ENCODE results near the gene FCER2. TPM values are rescaled to one million over a fixed set of nuclear protein-coding genes. Genes with fewer than 3 reads are reported as not detected.

The FCER2 gene
- total and polyA plus RNA-seq, 4 donors: 0.14 TPM; not detected in 3

DNA sequence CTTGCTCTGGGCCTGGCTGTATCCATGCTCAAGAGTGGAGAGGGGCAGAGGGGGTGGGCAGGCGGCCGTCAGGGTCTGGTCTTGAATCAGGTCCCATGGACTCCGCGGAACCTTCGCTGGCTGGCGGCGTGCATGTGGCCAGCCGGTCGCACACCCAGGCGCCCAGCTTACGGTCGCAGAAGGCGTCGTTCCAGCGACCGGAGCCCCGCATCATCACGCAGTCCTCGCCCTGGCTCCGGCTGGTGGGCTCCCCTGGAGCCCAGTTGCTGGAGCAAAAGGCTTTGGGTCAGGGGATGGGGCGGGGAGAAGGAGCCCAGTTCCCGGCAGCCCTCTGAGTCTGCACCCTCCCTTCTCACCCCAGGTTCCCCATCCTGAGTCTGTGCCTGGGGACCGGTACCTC is 12.8 kb downstream of the FCER2 start:
- H3K27ac ChIP-seq (ENCODE audit: low read depth in 1 of 2, low read length in 2 of 2): no peak overlapping the region
- no peaks in the 10 kb centered on the region for H3K4me1 ChIP-seq (ENCODE audit: control insufficient read depth in 4 of 4, insufficient read depth in 4 of 4, low read length in 3 of 4)
- no peak overlapping the region for H3K4me3 ChIP-seq (ENCODE audit: low read depth in 1 of 3, low read length in 3 of 3)
- no peak overlapping the region for H3K9ac ChIP-seq (ENCODE audit: low read depth in 1 of 2, low read length in 2 of 2)
- H3K9me3 ChIP-seq (ENCODE audit: control insufficient read depth in 4 of 4, low read length in 3 of 4): no peaks in the 10 kb centered on the region
- no peak for TF ChIP-seq REST (IDR thresholded peaks at IDR 0.05)
- no peak for TF ChIP-seq ZBTB33 (IDR thresholded peaks at IDR 0.05)
- no peak for TF ChIP-seq TAF1 (conservative IDR thresholded peaks at IDR 0.05)
- TF ChIP-seq NR2F2 (IDR thresholded peaks at IDR 0.05): no peak
- no peak for TF ChIP-seq FOXA1 (IDR thresholded peaks at IDR 0.05)
- TF ChIP-seq RAD21 (IDR thresholded peaks at IDR 0.05): no peak
- TF ChIP-seq HNF4A (conservative IDR thresholded peaks at IDR 0.05): no peak
- TF ChIP-seq MAX (IDR thresholded peaks at IDR 0.05): no peak
- no peak for TF ChIP-seq GABPA (IDR thresholded peaks at IDR 0.05 in 1 of 2, conservative IDR thresholded peaks at IDR 0.05 in 1 of 2)
- no peak for TF ChIP-seq HNF4G (IDR thresholded peaks at IDR 0.05)
- TF ChIP-seq YY1 (IDR thresholded peaks at IDR 0.05): no peak
- no peak for TF ChIP-seq RXRA (IDR thresholded peaks at IDR 0.05)
- no peak for TF ChIP-seq SP1 (IDR thresholded peaks at IDR 0.05)
- 34% methylated on average over 23 of the region's 23 CpGs for WGBS
- no peak for DNase-seq (ENCODE audit: low spot score)
- H3K36me3 ChIP-seq (ENCODE audit: control insufficient read depth in 4 of 4, insufficient read depth in 3 of 4, low read depth in 1 of 4, low read length in 3 of 4): no peaks in the 10 kb centered on the region
- H3K27me3 ChIP-seq (ENCODE audit: control insufficient read depth in 4 of 4, insufficient read depth in 4 of 4, low read length in 3 of 4): no peaks in the 10 kb centered on the region

DNA sequence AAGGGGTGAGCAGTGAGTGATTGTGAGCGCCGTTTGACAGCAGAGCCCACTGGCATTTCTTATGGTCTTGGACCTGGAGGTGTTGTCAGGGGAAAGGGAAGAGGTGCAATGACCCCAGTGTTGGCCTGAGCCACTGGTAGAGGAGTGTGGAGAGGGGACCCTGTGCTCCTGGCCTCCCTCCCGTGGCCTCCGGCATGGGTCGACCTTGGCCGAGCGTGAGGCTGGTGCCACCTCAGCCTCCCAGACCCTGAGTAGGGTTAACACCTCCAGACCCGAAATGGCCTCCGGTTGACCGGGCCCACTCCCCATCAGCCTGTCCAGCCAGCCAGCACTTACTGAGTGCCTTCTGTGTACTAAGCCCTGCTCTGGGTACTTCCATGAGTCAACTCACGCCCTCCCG is 14.8 kb downstream of the FCER2 start:
- Histone ChIP-seq H3K4me3 (ENCODE audit: low read depth in 1 of 3, low read length in 3 of 3) (no peak overlapping the region), H3K27ac (ENCODE audit: low read depth in 1 of 2, low read length in 2 of 2) (no peak overlapping the region), H3K4me1 (ENCODE audit: control insufficient read depth in 4 of 4, insufficient read depth in 4 of 4, low read length in 3 of 4) (peaks cover 0 to under 1% (median 0%) of the 10 kb centered on the region in 4 donors), H3K9me3 (ENCODE audit: control insufficient read depth in 4 of 4, low read length in 3 of 4) (no peaks in the 10 kb centered on the region), H3K9ac (ENCODE audit: low read depth in 1 of 2, low read length in 2 of 2) (no peak overlapping the region), H3K36me3 (ENCODE audit: control insufficient read depth in 4 of 4, insufficient read depth in 3 of 4, low read depth in 1 of 4, low read length in 3 of 4) (peaks cover 0 to 6% (median 0%) of the 10 kb centered on the region in 4 donors), H3K27me3 (ENCODE audit: control insufficient read depth in 4 of 4, insufficient read depth in 4 of 4, low read length in 3 of 4) (no peaks in the 10 kb centered on the region)
- 87% methylated on average over 12 of the region's 12 CpGs for WGBS
- DNase-seq (ENCODE audit: low spot score): no peak
- no peak for TF ChIP-seq JUND (IDR thresholded peaks at IDR 0.05)
- TF ChIP-seq YY1 (IDR thresholded peaks at IDR 0.05): no peak
- no peak for TF ChIP-seq HNF4A (conservative IDR thresholded peaks at IDR 0.05)
- no peak for TF ChIP-seq RAD21 (IDR thresholded peaks at IDR 0.05)
- no peak for TF ChIP-seq SP1 (IDR thresholded peaks at IDR 0.05)
- no peak for TF ChIP-seq REST (IDR thresholded peaks at IDR 0.05)
- TF ChIP-seq HNF4G (IDR thresholded peaks at IDR 0.05): no peak
- TF ChIP-seq RXRA (IDR thresholded peaks at IDR 0.05): no peak
- no peak for TF ChIP-seq NR2F2 (IDR thresholded peaks at IDR 0.05)
- TF ChIP-seq, protein P1, sequence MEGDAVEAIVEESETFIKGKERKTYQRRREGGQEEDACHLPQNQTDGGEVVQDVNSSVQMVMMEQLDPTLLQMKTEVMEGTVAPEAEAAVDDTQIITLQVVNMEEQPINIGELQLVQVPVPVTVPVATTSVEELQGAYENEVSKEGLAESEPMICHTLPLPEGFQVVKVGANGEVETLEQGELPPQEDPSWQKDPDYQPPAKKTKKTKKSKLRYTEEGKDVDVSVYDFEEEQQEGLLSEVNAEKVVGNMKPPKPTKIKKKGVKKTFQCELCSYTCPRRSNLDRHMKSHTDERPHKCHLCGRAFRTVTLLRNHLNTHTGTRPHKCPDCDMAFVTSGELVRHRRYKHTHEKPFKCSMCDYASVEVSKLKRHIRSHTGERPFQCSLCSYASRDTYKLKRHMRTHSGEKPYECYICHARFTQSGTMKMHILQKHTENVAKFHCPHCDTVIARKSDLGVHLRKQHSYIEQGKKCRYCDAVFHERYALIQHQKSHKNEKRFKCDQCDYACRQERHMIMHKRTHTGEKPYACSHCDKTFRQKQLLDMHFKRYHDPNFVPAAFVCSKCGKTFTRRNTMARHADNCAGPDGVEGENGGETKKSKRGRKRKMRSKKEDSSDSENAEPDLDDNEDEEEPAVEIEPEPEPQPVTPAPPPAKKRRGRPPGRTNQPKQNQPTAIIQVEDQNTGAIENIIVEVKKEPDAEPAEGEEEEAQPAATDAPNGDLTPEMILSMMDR (IDR thresholded peaks at IDR 0.05; ENCODE audit: low read depth, low read length, missing input control): no peak
- TF ChIP-seq FOXA2 (IDR thresholded peaks at IDR 0.05): no peak
- TF ChIP-seq EGR1 (IDR thresholded peaks at IDR 0.05; ENCODE audit: low read depth in 2 of 2): no peak
- no peak for TF ChIP-seq GABPA (IDR thresholded peaks at IDR 0.05 in 1 of 2, conservative IDR thresholded peaks at IDR 0.05 in 1 of 2)
- no peak for TF ChIP-seq TAF1 (conservative IDR thresholded peaks at IDR 0.05)
- TF ChIP-seq FOXA1 (IDR thresholded peaks at IDR 0.05): no peak
- TF ChIP-seq, protein P2, sequence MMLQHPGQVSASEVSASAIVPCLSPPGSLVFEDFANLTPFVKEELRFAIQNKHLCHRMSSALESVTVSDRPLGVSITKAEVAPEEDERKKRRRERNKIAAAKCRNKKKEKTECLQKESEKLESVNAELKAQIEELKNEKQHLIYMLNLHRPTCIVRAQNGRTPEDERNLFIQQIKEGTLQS (IDR thresholded peaks at IDR 0.05): no peak
- no peak for TF ChIP-seq ZBTB33 (IDR thresholded peaks at IDR 0.05)

All from liver (tissue), 9 donors.